GM06990 (cell line): ENCODE results near the gene PAX2.

Experiments
- DNase-seq: peaks from one replicate; pipeline ENCODE4 v3.0.0-alpha.2; 2011; ENCODE audit not compliant: insufficient read length; ENCODE audit errors: extremely low read depth
- H3K27me3 ChIP-seq: replicated peaks from 2 replicates; pipeline ENCODE4 v1.6.0; 2011; ENCODE audit warnings: low read length; ENCODE audit not compliant: control insufficient read depth, insufficient read depth
- H3K36me3 ChIP-seq: 2 replicates; pipeline ENCODE4 v1.5.1; 2011; ENCODE audit warnings: low read length; ENCODE audit not compliant: control insufficient read depth, insufficient read depth
- H3K4me3 ChIP-seq: replicated peaks from 2 replicates; pipeline ENCODE4 v1.5.1; 2011; ENCODE audit warnings: low read depth, mild to moderate bottlenecking, control low read depth, low read length
- TF ChIP-seq, protein P1 (sequence below): IDR thresholded peaks from 2 replicates; pipeline ENCODE4 v1.5.1; 2011; ENCODE audit warnings: low read length, control low read depth, mild to moderate bottlenecking, inconsistent platforms; ENCODE audit not compliant: insufficient read depth, poor library complexity, severe bottlenecking

Gene PAX2

DNA sequence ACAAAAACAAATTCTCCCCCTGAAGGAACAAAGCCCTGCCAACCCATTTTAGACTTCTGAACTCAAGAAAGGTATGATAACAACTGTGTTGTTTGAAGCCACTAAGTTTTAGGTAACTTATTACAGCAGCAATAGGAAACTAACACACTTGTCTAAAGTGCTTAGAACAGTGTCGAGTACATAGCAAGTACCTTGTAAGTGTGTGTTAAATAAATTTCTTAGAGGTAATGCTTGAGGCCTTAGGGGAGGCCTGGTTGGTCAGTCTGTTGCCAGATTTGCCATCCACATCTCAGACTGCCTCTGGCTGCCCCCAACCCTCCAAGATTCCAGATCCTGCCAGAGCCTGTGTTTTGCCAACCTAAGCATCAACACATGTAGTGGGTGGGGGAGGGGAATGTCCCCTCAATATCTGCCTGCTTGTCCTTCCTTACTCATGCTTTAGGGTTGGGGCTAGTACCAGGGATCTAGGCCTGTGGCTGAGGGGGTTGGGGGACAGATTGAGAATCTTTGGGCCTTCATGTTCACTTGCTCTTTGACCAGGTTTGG, 27.1 kb upstream of the PAX2 start:
- no peak for DNase-seq
- no peak overlapping the region for H3K4me3 ChIP-seq
- H3K27me3 ChIP-seq = peaks cover 4% of the 10 kb centered on the region
- H3K36me3 ChIP-seq = no peaks in the 10 kb centered on the region
- TF ChIP-seq, protein P1, sequence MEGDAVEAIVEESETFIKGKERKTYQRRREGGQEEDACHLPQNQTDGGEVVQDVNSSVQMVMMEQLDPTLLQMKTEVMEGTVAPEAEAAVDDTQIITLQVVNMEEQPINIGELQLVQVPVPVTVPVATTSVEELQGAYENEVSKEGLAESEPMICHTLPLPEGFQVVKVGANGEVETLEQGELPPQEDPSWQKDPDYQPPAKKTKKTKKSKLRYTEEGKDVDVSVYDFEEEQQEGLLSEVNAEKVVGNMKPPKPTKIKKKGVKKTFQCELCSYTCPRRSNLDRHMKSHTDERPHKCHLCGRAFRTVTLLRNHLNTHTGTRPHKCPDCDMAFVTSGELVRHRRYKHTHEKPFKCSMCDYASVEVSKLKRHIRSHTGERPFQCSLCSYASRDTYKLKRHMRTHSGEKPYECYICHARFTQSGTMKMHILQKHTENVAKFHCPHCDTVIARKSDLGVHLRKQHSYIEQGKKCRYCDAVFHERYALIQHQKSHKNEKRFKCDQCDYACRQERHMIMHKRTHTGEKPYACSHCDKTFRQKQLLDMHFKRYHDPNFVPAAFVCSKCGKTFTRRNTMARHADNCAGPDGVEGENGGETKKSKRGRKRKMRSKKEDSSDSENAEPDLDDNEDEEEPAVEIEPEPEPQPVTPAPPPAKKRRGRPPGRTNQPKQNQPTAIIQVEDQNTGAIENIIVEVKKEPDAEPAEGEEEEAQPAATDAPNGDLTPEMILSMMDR = no peak

DNA sequence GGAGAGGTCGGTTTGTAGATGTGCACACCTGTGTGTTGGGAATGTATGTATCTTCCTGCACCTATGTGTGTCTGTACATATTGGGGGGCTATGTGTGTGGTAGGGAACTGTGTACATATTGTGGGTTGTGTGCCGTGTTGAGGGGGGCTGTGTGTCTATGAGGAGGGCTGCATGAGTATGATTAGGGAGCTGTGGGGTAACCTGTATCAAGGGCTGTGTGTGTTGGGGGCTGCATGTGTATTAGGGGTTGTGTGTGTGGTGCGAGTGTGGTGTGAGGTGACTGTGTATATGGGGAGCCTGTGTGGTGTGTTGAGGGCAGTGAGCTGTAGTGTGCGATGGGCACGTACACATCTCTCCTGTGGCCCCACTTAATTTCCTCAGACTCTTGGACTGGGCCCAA, 22.2 kb upstream of the PAX2 start:
- Histone ChIP-seq H3K4me3 (no peak overlapping the region), H3K27me3 (peaks cover 8% of the 10 kb centered on the region), H3K36me3 (no peaks in the 10 kb centered on the region)
- TF ChIP-seq, protein P1 = no peak
- DNase-seq = no peak

DNA sequence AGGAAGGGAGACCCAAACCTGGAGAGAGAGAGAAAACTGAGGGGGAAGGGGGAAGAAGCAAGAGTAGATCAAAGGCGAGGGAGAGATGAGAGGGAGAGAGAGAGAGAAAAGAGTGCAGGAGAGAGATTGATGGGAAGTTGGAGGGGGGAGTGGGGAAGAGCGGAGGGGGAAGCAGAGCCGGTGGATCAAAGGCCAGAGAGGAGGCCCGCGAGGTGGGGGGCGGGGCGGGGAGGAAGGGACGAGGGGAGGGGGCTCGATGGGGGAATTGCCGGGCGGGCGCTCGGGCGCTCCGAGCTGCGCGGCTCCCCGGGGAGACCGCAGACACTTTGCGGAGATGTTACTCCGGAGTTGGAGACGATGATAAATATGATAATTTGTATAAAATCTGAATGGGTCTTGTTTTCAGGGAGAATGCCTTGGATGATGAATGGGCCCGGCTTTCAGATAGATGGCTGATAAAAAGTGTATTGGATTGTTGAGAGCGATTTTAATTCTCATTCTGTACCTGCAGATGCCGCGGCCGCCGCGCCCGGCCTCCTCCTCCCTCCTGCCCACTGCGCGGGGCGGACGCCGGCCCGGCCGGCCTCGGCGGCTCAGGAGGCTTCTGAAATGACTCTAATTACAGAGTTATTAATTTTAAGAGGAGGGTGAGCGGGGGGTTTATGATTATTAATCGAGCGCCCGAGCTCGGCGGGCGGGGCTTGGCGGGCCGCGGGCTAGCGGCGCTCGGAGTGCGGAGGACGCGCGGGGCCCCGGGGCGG, 21.4 kb upstream of the PAX2 start:
- Histone ChIP-seq H3K4me3 (no peak overlapping the region), H3K27me3 (peaks cover 8% of the 10 kb centered on the region)
- DNase-seq = no peak

DNA sequence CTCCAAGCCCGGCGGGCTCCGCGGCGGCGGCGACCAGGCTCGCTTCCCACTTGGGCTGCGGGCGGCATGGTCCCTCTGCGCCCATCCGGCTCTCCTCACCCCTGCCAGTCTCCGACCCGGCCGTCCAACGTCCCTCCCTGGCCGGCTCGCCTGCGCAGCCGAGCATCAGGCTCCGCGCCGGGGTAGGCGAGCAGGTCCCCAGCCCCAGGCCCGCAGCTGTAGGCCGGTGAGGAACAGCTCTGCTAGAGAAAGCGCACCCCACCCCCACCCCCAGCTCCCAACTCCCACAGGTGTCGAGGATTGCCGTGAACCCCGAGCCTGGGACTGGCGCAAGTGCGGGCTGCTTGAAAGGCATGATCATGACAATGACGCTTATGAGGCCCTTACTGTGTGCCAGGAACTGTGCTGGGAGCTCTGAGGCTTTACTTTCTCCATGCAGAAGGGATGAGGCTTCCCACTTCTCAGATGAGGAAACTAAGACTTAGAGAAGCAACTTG, 20.8 kb upstream of the PAX2 start:
- Histone ChIP-seq H3K4me3 (no peak overlapping the region), H3K36me3 (no peaks in the 10 kb centered on the region), H3K27me3 (peaks cover 8% of the 10 kb centered on the region)
- TF ChIP-seq, protein P1 = no peak
- no peak for DNase-seq

More for the DNA sequence above, 21.4 kb upstream of the PAX2 start:
- TF ChIP-seq, protein P1 = no peak
- no peaks in the 10 kb centered on the region for H3K36me3 ChIP-seq

DNA sequence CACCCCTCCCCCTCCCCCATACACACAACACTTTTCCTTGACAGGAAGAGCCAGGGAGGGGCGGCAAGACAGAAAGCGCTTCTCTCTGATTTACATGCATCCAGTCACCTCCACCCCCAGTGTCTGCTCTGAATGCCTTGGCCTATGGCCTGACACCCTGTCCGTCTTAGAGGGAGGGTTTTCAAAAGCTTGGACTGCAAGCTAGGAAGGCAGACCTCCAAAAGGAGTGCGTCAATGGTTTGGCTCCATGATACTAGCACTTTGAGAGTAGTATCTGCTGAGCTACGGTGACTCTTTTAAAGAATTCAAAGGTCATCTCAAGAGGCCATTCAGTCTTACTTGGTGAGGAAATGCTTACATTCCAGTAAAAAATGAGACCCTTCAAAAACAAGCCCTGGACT, 20.3 kb upstream of the PAX2 start:
- H3K4me3 ChIP-seq = no peak overlapping the region
- TF ChIP-seq, protein P1 = no peak
- peaks cover 8% of the 10 kb centered on the region for H3K27me3 ChIP-seq
- DNase-seq = no peak
- no peaks in the 10 kb centered on the region for H3K36me3 ChIP-seq
